G401.6 (cell line): ENCODE measurements around the gene LMTK3.
"Not testable (repeated sequence)": the region's sequence is repeated elsewhere in the genome, so short reads cannot be mapped to it uniquely, and the experiment has no call there.

Source experiments
- FAIRE-seq: peaks from 2 replicates; lab custom pipeline; 2012; peaks lifted over from hg19 to GRCh38; lab: Jason Lieb, UNC

The LMTK3 gene

DNA sequence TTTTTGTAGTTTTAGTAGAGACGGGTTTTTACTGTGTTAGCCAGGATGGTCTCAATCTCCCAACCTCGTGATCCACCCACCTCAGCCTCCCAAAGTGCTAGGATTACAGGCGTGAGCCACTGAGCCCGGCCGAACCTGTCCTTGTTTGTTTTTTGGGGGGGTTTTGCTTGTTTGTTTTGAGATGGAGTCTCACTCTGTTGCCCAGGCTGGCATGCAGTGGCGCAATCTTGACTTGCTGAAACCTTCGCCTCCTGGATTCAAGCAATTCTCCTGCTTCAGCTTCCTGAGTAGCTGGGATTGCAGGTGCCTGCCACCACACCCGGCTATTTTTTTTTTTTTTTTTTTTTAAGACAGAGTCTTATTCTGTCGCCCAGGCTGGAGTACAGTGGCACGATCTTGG is 24.9 kb downstream of the LMTK3 start:
- FAIRE-seq: not testable (repeated sequence)

DNA sequence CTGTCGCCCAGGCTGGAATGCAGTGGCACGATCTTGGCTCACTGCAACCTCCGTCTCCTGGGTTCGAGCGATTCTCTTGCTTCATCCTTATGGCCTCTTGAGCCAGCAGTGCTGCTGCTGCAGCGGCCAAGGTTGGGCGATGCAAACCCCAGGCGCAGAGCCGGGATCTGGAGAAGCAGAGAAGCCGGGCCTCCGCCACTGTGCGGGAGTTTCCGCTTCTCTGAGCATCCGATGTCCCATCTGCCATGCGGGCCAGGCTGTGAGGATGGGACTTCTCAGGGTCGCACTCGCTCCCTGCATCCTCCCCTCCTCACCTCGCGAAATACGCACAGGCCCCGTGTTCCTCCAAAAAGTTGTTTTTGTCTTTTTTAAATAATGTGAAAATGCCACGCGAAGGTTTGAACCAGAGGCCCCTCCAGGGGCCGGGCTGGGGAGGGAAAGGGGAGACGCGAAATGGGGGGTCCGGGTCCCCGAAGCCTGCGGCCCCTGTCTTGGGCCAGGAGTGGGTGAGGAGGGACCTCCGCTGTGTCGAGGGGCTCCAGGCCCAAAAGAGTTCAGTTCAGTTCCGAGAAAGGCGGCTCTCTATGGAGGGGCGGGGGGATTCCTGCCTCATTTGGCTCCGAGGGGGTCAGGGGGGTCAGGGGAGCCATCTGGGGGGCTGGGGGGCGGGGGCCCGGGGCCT is 26.6 kb downstream of the LMTK3 start:
- no peak for FAIRE-seq

DNA sequence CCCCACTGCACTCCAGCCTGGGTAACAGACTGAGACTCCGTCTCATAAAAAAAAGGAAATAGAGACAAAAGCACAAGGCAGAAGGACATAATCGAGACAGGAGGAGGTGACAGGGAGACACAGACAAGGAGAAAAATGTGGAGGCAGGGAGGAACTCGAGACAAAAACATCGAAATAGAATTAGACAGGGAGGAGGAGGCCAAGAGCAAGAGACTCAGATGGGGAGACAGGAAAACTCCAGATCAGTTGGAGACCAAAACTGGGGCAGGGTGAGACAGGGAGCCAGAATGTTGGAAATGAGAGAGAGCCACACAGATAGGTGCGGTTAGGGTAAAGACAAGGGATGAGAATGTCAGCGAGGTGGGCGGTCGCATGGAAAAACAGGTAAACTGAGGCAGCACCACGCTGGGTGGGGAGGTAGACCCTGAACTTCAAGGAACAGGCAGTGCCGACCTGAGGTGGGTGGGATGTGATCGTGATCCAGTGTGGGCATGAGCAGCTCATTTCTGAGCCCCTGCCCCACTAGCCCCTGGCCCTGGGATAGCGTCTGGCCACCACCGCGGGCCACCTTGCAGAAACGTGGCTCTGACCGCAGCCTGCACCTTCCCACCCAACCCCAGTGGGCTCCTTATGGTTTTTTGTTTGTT is 27.3 kb downstream of the LMTK3 start:
- FAIRE-seq: no peak

DNA sequence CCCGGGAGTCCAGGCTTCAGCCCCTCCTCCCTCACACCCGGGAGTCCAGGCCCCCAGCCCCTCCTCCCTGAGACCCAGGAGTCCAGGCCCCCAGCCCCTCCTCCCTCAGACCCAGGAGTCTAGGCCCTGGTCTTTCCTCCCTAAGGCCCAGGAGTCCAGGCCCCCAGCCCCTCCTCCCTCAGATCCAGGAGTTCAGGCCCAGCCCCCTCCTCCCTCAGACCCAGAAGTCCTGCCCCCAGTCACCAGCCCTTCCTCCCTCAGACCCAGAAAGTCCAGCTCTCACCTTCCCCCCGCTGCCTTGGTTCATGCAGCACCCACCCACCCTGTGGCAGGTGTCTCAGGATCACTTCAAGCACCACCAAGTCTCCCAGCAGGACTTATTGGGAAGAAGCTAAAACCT is 28.3 kb downstream of the LMTK3 start:
- no peak for FAIRE-seq

GRCh38 chr19:48481846-48482639 is 29.6 kb downstream of the LMTK3 start:
- no peak for FAIRE-seq

DNA sequence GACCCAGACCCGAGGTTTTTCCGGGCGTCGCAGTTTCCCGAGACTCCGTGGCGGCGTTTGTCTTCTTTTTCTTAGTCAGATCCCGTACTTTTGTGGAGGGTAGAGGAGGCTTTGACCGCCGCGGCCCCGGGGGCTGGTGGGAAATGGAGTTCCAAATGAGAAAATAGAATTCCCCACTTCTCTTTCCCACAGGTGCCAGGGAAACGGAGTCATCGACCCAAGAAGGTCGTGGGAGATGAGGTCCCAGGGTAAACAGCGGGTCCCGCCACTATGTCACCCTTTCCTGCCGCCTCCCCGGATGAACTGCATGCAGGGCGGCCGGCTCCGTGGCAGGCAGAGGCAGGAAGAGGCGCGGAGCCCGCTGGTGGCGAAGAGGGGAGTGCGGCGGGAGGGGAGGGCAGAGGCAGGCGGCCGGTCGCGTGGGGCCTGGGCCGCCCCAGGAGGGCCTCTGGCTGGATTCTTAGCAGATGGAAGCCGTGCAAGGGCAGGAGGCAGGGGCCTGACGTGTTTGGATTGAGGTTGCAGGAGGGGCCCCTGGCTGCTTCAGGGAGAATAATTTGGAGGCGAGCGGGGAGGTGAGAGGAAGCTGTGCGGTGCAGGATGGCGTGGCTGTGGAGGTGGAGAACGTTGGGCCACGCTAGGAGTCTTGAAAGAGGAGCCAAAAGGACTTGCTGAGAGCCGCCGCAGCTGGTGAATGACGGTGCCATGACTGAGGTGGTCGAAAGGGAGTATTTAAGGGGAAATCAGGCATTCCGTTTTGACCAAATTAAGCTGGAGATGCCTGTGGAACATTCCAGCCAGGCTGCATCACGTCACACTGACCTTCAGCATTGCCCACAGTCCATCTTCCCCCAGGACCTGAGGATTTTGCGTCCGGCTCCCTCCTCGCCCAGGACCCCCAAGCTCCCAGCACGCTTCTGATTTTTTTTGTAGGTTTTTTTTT is 30.8 kb downstream of the LMTK3 start:
- no peak for FAIRE-seq

GRCh38 chr19:48480183-48480557 is 31.5 kb downstream of the LMTK3 start:
- no peak for FAIRE-seq

DNA sequence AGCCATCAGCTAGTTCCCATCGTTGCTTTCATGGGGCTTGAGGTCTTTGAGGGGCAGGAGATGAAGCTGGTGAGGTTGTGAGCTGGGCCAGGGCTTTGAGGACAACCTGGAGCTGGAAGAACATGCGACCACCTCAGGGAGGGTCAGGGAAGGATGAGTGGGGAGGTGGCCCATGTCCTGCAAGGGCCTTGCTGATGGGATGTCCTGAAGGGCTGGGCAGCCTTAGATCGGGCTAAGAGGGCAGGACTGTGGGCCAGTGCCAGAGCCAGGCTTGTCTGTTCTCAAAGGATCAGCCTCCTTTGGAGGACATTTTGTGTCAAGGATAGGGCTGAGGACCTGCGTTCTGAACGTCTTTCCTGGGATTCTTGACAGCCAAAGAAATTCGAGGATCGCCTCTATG is 31.9 kb downstream of the LMTK3 start:
- FAIRE-seq: no peak

GRCh38 chr19:48478339-48479256 is 33.0 kb downstream of the LMTK3 start:
- no peak for FAIRE-seq

GRCh38 chr19:48477698-48478338 is 33.8 kb downstream of the LMTK3 start:
- FAIRE-seq: no peak

DNA sequence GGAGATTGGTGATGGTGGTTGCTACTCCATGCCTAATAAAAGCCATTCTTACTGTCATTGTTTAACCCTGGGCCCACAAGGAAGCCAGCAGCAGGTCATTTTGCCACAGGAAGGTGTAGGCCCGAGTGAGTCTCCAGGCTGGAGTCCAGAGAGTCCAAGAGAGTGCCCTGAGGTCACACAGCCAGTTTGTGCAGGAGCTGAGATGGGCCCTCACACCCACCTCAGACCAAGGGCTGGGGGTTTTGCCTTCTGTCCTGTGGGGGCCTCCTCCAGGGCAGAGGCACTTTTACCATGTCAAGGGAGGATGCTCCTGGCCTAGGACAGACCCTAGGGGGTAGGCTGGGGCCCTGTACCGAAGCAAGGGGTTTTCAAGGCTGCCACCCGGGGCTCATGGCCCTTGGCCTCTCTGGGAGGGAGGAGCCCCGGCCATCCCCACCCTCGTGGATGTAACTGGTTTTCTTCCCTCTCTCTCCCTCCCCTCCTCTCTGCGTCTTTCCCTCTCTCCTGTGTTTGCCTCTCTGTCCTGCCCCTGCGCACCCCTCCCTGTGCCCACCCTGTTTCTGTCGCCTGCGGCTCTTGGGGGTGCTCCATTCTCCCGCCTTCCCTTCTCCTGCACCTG is 34.5 kb downstream of the LMTK3 start:
- FAIRE-seq: no peak

GRCh38 chr19:48476176-48476575 is 35.5 kb downstream of the LMTK3 start:
- FAIRE-seq: no peak

DNA sequence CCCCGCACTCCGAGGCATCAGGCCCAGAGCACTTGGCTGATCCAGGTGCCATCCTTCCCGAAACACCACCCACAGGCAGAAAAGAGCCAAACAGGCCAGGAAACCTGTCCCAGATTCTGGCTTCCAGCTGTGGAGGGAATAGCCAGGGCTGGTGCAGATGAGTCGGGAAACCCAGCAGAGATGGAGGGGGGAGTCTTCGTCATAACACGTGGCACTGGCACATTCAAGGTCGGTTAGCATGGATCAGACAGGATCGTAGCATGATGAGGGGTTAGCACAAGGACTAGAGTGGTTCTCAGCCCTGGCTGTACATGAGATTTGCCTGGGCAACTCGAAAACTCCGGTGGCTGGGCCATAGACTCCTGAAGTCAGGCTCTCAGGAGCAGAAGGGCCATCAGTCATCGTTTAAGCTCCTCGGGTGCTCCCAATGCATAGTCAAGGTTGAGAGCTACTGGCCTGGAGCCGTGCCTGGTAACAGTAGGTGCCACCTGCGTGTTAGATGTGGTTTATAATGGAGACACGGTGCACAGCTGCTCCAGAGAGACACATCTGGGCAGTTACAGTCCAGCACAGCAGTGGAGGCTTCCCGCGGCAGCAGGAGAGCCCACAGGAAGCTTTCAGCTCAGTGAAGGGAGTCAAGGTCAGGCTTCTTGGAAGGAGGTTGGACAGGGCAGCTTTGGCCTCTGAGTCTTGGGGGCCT is 36.1 kb downstream of the LMTK3 start:
- no peak for FAIRE-seq

DNA sequence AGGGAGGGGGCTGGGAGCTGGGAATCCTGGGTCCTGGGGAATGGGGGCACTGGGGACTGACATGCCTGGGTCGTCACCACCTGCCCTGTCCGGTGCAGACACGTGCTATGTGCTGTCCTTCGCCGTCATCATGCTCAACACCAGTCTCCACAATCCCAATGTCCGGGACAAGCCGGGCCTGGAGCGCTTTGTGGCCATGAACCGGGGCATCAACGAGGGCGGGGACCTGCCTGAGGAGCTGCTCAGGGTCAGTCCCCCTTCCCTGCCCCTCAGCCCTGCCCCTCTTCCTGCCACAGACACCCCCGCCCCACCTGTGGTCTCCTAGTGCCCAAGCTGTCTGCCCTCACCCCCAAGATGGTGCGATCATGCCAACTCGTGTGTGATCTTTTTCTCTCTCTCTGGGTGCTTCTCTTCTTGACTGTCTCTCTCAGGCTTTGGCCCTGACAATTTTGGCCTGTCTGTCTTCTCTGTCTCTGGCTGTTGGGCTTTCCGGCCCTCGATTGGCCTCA is 37.5 kb downstream of the LMTK3 start:
- FAIRE-seq: no peak

- FAIRE-seq: no peak
Measured at GRCh38 chr19:48473161-48473966, 38.3 kb downstream of the LMTK3 start.

- no peak for FAIRE-seq
Measured at GRCh38 chr19:48471836-48472235, 39.8 kb downstream of the LMTK3 start.

DNA sequence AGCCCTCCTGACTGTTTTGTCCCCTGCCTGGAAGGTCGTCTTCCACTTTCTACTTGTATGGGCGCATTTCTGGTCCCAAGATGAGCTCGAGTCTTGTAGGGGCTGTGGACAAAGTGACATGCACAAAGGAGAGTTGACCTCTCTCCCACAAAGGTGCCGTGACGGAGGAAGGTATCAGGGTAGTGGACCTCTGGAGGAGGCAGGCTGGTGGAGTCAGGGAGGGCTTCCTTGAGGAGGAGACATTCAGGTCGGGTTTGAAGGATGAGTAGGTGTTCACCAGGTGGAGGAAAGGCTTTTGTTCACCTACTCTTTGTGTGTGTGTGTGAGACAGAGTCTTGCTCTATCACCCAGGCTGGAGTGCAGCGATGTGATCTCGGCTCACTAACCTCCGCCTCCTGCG is 40.8 kb downstream of the LMTK3 start:
- FAIRE-seq: no peak

DNA sequence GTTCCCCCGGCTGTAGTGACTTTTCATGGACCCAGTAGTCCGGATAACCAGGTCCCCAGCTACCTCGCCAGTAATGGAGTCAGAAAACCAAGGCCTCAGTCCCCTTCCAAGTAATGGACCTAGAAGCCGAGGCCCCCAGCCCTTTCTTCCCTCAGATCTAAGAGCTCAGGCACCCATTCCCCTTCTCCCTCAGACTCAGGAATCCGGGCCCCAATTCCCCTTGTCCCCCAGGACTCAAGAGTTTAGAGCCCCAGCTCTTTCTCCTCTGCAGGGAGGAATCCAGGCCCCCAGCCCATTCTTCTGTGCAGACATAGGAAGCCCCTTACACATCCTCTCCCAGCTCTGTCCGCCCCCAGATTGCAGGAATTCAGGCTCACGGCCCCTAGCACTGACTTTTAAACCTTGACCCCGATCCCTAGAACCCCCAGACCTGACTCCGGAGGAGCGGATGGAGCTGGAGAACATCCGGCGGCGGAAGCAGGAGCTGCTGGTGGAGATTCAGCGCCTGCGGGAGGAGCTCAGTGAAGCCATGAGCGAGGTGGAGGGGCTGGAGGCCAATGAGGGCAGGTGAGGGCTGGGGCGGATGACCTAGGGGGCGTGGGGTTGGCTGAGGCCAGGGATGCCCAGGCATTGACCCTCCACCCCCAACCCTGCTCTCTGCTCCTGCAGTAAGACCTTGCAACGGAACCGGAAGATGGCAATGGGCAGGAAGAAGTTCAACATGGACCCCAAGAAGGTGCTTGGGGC is 41.5 kb downstream of the LMTK3 start:
- FAIRE-seq: no peak
